Body of pancreas (tissue), 4 donors: Measurements from ENCODE around the gene ACSL1.

ENCODE experiments used
- POLR2A ChIP-seq, 3 donors: fragments of 450-650 bp; IDR thresholded peaks; one replicate each; pipeline ENCODE4 v1.6.1; 2016; ENCODE audit warnings: antibody characterized with exemption in 3 of 3, mild to moderate bottlenecking in 2 of 3
- TF ChIP-seq, protein P1 (sequence below), 7 experiments: fragments of 450-650 bp in 4 of 7; fragments of 200-600 bp in 3 of 7; sonication (generic) in 3 of 7; IDR thresholded peaks; one replicate each; pipeline ENCODE4 v1.5.1; 2016 to 2019; ENCODE audit warnings: antibody characterized with exemption in 7 of 7

DNA sequence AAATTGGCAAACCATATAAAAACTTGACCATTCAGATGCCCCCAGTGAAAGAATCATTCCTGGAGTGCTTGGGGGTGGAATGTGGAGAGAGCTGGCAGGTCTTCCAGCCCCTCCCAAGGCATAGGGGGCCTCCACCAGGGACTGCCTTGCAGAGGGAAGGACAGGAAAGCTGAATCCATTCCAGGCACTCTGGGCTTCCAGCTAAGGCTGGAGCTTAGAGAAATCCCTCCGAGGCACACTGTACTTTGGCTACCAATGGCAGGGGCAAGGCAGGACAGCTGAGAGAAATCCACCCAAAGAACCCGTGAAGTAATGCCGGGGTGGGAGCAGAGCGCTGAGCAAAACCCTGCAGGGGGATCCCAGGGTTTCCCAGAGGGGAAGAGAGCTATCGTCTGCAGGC is 95.8 kb downstream of the ACSL1 start:
- no peak for TF ChIP-seq POLR2A (IDR thresholded peaks at IDR 0.05)
- TF ChIP-seq, protein P1, sequence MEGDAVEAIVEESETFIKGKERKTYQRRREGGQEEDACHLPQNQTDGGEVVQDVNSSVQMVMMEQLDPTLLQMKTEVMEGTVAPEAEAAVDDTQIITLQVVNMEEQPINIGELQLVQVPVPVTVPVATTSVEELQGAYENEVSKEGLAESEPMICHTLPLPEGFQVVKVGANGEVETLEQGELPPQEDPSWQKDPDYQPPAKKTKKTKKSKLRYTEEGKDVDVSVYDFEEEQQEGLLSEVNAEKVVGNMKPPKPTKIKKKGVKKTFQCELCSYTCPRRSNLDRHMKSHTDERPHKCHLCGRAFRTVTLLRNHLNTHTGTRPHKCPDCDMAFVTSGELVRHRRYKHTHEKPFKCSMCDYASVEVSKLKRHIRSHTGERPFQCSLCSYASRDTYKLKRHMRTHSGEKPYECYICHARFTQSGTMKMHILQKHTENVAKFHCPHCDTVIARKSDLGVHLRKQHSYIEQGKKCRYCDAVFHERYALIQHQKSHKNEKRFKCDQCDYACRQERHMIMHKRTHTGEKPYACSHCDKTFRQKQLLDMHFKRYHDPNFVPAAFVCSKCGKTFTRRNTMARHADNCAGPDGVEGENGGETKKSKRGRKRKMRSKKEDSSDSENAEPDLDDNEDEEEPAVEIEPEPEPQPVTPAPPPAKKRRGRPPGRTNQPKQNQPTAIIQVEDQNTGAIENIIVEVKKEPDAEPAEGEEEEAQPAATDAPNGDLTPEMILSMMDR (IDR thresholded peaks at IDR 0.05): no peak
